NCI-H146 (cell line): Measurements from ENCODE around the gene NWD2.

Source experiments
- DNase-seq: peaks from one replicate; lab custom pipeline; 2025; lab: John Stamatoyannopoulos, UW

Gene NWD2

GRCh38 chr4:37441231-37442061 lies 196.9 kb downstream of the NWD2 start:
- DNase-seq: no peak

DNA sequence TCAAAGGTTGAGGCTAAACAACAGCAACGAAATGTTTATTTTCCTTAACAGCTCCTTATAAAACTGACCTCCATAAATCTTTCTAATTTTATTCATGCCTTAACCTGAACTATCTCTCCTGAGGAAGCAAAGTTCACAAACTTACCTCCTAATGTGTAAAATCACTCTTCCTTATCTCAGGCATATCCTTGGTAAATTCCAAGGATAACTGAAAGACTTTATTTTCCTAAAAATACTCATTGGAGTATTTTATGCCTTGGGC lies 197.4 kb downstream of the NWD2 start:
- DNase-seq: no peak

DNA sequence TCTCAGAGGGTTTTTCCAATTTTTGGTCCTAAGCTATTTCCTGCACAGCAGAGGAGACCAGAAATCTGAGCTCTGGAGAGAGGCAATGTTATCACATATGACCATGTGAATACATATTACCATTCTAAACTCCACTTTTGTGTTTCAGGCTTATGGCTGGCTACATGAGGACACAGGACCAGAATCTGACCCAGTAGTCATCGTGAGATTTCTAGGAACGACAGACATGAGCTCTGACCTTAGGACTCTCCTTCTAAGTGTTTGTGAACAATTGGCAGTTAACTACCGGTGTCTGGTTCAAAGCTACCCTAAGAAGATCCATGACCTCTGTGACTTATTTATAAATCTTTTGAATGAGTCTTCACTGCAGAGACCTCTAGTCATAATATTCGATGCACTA lies 198.6 kb downstream of the NWD2 start:
- DNase-seq: no peak

DNA sequence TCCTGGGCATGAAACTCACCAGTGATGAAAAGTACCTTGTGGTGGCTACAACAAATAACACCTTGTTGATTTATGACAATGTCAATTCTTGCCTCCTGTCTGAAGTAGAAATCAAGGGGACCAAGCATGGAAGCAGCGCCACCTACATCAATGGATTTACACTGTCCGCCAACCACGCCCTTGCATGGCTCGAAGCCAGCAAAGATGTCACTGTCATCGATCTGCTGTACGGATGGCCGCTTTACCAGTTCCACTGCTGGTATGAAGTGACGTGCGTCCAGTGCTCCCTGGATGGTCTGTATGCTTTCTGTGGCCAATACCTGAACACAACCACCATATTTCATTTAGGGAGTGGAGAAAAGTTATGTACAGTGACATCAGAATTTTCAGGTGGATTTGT lies 200.5 kb downstream of the NWD2 start:
- DNase-seq: no peak

- no peak for DNase-seq
These were observed 201.5 kb downstream of the NWD2 start for GRCh38 chr4:37446016-37446415.

DNA sequence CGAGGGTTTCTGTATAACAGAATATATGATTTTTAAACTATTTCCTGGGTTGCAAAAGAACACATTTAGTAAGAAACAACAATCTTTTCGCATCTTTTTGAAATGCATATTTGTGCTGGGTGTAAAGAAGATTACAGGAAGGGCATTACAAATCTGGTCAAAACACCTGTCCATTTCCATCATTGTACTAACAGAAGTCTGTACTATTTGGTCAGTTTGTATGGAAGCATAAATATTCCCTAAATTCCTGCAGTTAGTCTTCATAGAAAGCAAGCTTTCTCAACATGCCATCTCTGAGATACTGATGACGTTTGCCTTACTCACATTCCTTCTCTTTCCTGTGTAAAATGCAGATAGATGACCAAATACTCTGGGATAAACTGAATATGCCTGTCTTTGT lies 203.3 kb downstream of the NWD2 start:
- no peak for DNase-seq

GRCh38 chr4:37450309-37450708 lies 205.8 kb downstream of the NWD2 start:
- DNase-seq: no peak

DNA sequence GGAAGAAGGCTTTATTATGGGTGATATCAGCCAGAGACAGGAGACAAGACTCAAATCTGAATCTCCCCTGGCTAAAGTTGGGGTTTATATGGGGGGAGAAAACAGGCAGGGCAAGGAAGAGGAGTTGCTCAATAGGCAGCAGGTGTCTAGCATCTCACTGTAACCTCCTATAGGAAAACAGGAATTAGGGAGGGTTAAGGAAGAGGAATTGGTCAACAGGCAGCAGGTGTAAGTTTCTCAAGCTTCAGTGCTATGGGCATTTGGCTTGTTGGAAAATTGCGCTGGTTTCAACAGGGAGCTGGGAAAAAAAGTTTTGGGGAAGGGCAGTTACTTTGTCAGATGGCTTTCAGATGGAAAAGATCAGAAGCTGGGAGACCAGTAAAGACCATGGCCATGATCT lies 206.4 kb downstream of the NWD2 start:
- no peak for DNase-seq

DNA sequence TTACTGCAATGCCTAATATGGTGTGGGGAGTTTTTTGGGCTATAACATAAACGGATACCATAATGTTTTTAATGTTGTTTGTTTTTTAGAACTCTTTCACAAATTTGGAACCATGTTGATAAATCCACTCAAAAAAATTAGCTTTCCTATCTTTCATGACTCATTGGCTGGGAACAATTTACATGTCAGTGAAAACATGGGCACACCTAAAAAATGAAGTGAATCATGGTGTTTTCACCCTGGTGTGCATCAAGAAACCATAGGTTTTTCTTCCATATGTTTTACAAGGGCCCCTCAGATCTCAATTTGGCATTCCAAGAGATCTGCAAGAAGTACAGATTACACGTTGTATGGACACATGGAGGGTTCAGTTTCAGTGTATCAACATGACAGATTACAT lies 207.1 kb downstream of the NWD2 start:
- no peak for DNase-seq

DNA sequence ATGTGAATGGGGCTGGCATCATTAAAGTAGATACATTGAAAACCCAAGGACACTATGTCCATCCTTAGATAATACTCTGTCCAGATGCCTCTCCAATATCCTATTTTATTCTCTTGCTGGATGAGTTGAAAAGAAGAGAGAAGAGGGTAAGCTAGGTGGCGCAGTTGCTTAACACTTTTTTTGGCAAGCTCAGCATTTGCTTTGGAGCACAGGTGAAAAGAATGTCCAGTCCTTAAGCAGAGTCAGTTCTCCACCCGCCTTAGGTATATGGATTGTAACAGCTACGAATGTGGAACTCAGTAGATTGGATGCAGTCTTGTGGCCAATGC lies 208.4 kb downstream of the NWD2 start:
- DNase-seq: peak; percentile 47

- DNase-seq: peak; percentile 7
These were observed 208.9 kb downstream of the NWD2 start for GRCh38 chr4:37453281-37453998.

GRCh38 chr4:37453999-37454800 lies 209.7 kb downstream of the NWD2 start:
- no peak for DNase-seq

- no peak for DNase-seq
These were observed 211.0 kb downstream of the NWD2 start for GRCh38 chr4:37455301-37456131.

GRCh38 chr4:37461801-37462200 lies 217.3 kb downstream of the NWD2 start:
- DNase-seq: no peak

- no peak for DNase-seq
These were observed 218.7 kb downstream of the NWD2 start for GRCh38 chr4:37463033-37463856.

DNA sequence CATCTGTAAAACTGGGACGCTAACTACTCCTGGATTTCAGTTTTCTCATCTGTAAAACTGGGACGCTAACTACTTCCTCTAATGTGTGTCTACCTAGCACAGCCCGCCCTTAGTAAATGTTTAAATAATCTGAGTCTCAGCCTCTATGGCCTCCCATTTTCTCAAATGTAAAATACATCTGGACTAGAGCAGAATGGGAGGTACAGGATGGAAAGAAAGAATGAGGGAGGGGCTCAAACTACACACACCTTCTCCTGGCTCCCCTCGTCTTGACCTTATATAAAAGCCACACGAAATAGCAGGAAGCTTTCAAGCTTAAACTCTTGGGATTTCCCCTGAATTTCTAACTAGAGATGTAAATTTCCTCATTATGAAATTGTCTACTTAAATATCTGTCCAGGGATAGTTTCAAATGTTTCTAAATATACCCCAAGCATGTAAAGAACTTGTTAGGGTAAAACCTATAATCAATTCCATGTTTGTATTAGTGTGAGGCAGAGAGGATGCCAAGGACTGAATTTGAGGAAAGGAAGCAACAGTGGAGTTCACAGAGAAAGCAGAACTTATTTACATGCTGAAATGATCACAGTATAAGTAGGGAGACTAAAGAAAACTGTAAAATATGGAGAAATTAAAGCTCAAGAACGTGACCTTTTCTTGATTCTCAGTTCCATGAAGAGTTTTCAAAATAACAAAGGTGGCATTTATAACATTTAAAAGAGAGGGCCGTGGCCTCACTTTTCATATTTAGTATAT lies 220.0 kb downstream of the NWD2 start:
- DNase-seq: no peak

- no peak for DNase-seq
These were observed 220.8 kb downstream of the NWD2 start for GRCh38 chr4:37465296-37465695.

GRCh38 chr4:37465845-37466244 lies 221.3 kb downstream of the NWD2 start:
- DNase-seq: no peak

DNA sequence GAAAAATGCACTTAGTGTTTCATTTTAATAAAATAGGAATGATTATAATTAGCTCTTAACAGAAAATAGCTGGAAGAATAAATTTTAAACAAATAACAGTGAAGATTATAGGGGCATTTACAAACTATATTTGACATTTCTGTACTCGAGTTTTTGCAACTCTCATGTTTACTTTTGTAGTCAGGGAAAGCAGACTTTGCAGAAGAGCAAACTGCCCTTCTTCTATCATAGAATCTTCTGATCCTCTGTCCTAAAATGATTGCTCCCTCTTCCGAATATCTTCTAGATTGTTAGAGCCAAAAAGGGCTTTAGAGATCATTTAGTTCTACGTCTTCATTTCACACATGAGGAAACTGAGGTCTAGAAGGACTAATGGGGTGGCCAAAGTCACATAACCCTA lies 222.7 kb downstream of the NWD2 start:
- DNase-seq: no peak

- no peak for DNase-seq
These were observed 223.3 kb downstream of the NWD2 start for GRCh38 chr4:37467824-37468223.

DNA sequence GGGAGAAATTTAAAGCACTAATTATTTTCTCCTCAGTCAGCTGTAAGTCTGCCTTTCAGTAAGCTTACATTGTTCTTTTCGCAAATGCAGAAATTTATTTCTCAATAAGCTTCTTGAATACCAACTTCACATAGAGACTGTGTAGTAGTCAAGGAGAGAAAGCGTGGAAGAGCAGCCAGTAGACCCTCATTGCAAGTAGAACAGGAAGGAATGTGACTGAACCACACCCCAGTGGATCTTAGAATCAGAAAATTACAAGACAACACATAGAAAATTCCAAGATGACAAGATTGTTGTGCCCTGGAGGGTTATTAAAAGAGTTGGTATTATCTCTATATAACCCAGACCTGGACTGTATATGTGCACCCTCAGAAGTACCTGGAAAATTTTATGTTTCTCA lies 224.7 kb downstream of the NWD2 start:
- DNase-seq: no peak
